Sigmoid colon (tissue), 7 donors: ENCODE measurements around the gene RELB. TPM values are rescaled to one million over a fixed set of nuclear protein-coding genes. Genes with fewer than 3 reads are reported as not detected.

Source experiments
- DNase-seq: peaks from one replicate; pipeline ENCODE4 v3.0.0-alpha.2; 2019
- H3K27ac ChIP-seq, 4 donors: fragments of 200-600 bp; sonication (generic); one replicate each; pipeline ENCODE4 v1.5.1; 2016 to 2019; ENCODE audit warnings: mild to moderate bottlenecking in 1 of 4
- H3K27me3 ChIP-seq, 3 donors: fragments of 200-600 bp; sonication (generic); one replicate each; pipeline ENCODE4 v1.5.1; 2019; ENCODE audit warnings: mild to moderate bottlenecking in 1 of 3
- H3K36me3 ChIP-seq, 4 donors: fragments of 200-600 bp; sonication (generic); one replicate each; pipeline ENCODE4 v1.5.1; 2016 to 2019
- H3K4me1 ChIP-seq, 4 donors: fragments of 200-600 bp; sonication (generic); one replicate each; pipeline ENCODE4 v1.5.1; 2017 to 2019
- H3K4me3 ChIP-seq, 4 donors: fragments of 200-600 bp; sonication (generic); one replicate each; pipeline ENCODE4 v1.5.1; 2017 to 2019; ENCODE audit warnings: mild to moderate bottlenecking in 2 of 4, moderate library complexity in 1 of 4
- H3K9me3 ChIP-seq, 4 donors: fragments of 200-600 bp in 3 of 4; sonication (generic) in 3 of 4; one replicate each; pipeline versions ENCODE4 v1.5.1 to v1.6.1; 2013 to 2019
- CTCF ChIP-seq, 4 experiments: fragments of 450-650 bp in 3 of 4; fragments of 200-600 bp in 1 of 4; IDR thresholded peaks; one replicate each; pipeline ENCODE4 v1.5.1; 2016 to 2019; ENCODE audit warnings: antibody characterized with exemption in 4 of 4, mild to moderate bottlenecking in 3 of 4, moderate library complexity in 2 of 4
- EP300 ChIP-seq, 4 donors: sonication (generic); formaldehyde crosslinking; IDR thresholded peaks; one replicate each; pipeline ENCODE4 v1.6.1; 2017; ENCODE audit warnings: antibody characterized with exemption in 4 of 4
- POLR2A ChIP-seq, 2 donors: fragments of 450-650 bp; IDR thresholded peaks; one replicate each; pipeline ENCODE4 v1.6.1; 2016; ENCODE audit warnings: antibody characterized with exemption in 2 of 2, mild to moderate bottlenecking in 2 of 2, moderate library complexity in 2 of 2
- POLR2AphosphoS5 ChIP-seq, 4 donors: sonication (generic); formaldehyde crosslinking; IDR thresholded peaks; one replicate each; pipeline ENCODE4 v1.6.1; 2017; ENCODE audit warnings: antibody characterized with exemption in 4 of 4
- WGBS, 2 donors: extraction: QIAGEN DNeasy Blood & Tissue Kit; methylation state at CpG; one replicate each; pipeline ENCODE4 v1.1.7; 2013; 5-methylcytosine and 5-hydroxymethylcytosine counted together
- intact Hi-C: fragments of 100-400 bp; cut with DNase I; formaldehyde crosslinking; loops from one replicate; pipeline ENCODE4 v1.15.1; 2023
- polyA plus RNA-seq, 3 donors: library from polyadenylated mRNA; stranded (reverse); fragments of 200-250 nt; gene quantifications; one replicate each; pipeline ENCODE4 v1.2.3, GENCODE V29; 2013
- total RNA-seq, 4 donors: library from RNA; depleted of rRNA; stranded (reverse); fragments of >200 nt; gene quantifications; one replicate each; pipeline ENCODE4 v1.1.0, GENCODE V29; 2016
- donor health status: healthy with polysubstance abuse.
- donor health status: Bipolar disorder and iron deficiency.
- donor health status: healthy.

The RELB gene
- total and polyA plus RNA-seq, 7 donors: 3.2 to 50.2 (median 16.7) TPM

DNA sequence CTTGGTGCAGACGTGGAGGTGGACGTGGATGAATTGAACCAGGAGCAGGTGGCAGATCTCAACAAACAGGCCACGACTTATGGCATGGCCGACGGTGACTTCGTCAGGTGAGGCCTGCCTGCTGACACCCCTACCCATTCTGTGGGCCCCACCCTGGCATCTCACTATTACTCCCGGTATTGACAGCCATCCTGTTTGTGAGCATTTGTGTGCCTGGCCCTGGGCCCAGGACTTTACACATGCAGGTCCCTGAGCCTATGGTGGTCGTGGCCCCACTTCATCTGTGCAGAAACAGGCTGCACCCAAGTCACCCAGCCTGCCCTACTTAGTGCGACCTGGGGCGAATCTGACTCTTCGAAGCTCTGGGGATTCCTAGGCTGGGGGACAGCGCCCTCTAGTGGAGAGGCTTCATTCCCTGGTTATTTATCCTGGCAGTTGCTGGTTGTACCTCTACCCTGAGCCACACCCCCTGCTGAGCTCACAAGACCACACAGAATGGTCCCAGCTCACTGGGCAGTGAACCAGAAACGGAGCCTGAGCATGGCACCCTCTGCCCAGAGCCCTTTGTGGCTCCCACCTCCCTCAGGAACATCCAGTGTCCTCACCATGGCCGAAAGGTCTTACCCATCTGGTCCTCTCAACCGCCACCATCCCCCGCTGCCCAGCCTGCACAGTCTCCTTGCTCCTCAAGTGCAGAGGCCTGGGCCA, 58.1 kb downstream of the RELB start:
- no peaks in the 10 kb centered on the region for H3K9me3 ChIP-seq
- 47 to 62% methylated on average over 16 of the region's 16 CpGs for WGBS, 2 donors
- intact Hi-C loops: no loop called here

DNA sequence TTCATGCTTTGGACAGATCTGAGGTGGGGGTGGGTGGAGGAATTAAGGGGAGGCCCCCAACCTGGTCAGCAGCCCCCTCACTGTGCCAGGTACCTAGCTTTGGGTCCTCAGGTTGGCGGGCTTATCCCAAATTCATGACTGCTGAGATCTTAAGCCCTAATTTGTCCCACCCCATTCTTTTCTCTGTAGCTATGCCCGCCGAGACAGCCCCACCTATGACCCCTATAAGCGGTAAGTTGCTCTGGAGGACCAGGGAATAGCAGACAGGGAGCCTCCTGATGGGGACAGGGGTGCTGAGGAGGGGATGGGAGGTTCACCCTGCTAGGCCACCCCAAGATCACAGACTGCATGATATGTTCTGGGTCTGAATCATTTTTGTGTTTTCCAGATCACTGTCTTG, 60.7 kb downstream of the RELB start:
- no peak overlapping the region for H3K4me3 ChIP-seq
- no peak for TF ChIP-seq POLR2A (IDR thresholded peaks at IDR 0.05)
- TF ChIP-seq EP300 (IDR thresholded peaks at IDR 0.05): no peak
- no peak for TF ChIP-seq CTCF (IDR thresholded peaks at IDR 0.05)
- TF ChIP-seq POLR2AphosphoS5 (IDR thresholded peaks at IDR 0.05): no peak
- no peak for DNase-seq
- H3K27ac ChIP-seq: no peak overlapping the region
- H3K27me3 ChIP-seq: no peaks in the 10 kb centered on the region
- no peaks in the 10 kb centered on the region for H3K4me1 ChIP-seq
- H3K36me3 ChIP-seq: peaks cover 54 to 98% (median 80%) of the 10 kb centered on the region in 4 donors
- 93 to 94% methylated on average over 4 of the region's 4 CpGs for WGBS, 2 donors
- intact Hi-C loops: no loop called here
- H3K9me3 ChIP-seq: no peaks in the 10 kb centered on the region

More for the DNA sequence above, 58.1 kb downstream of the RELB start:
- Histone ChIP-seq H3K27me3 (no peaks in the 10 kb centered on the region), H3K4me3 (no peak overlapping the region), H3K36me3 (peaks cover 73 to 99% (median 85%) of the 10 kb centered on the region in 4 donors), H3K27ac (no peak overlapping the region), H3K4me1 (no peaks in the 10 kb centered on the region)
- no peak for TF ChIP-seq EP300 (IDR thresholded peaks at IDR 0.05)
- TF ChIP-seq POLR2A (IDR thresholded peaks at IDR 0.05): no peak
- TF ChIP-seq POLR2AphosphoS5 (IDR thresholded peaks at IDR 0.05): no peak
- peak; percentile 17 to 90 (median 72) for TF ChIP-seq CTCF (IDR thresholded peaks at IDR 0.05)
- peak; percentile 77 for DNase-seq

- no peaks in the 10 kb centered on the region for H3K9me3 ChIP-seq
- WGBS, 2 donors: 91 to 96% methylated on average over 85 of the region's 85 CpGs
- H3K27ac ChIP-seq: no peak overlapping the region
- H3K36me3 ChIP-seq: peaks cover 46 to 98% (median 79%) of the 10 kb centered on the region in 4 donors
- DNase-seq: no peak
- H3K4me3 ChIP-seq: no peak overlapping the region
- intact Hi-C loops: no loop called here
- H3K27me3 ChIP-seq: no peaks in the 10 kb centered on the region
- TF ChIP-seq POLR2A (IDR thresholded peaks at IDR 0.05): no peak
- H3K4me1 ChIP-seq: no peaks in the 10 kb centered on the region
Measured at GRCh38 chr19:45063851-45064801, 62.9 kb downstream of the RELB start.

GRCh38 chr19:45066921-45067661, 65.8 kb downstream of the RELB start:
- Histone ChIP-seq H3K4me3 (no peak overlapping the region), H3K27ac (no peak overlapping the region), H3K36me3 (peaks cover 47 to 96% (median 73%) of the 10 kb centered on the region in 4 donors), H3K4me1 (no peaks in the 10 kb centered on the region), H3K27me3 (no peaks in the 10 kb centered on the region), H3K9me3 (no peaks in the 10 kb centered on the region)
- intact Hi-C loops: no loop called here
- 94 to 95% methylated on average over 38 of the region's 38 CpGs for WGBS, 2 donors
- no peak for DNase-seq
- TF ChIP-seq EP300 (IDR thresholded peaks at IDR 0.05): no peak
- no peak for TF ChIP-seq POLR2AphosphoS5 (IDR thresholded peaks at IDR 0.05)
- TF ChIP-seq POLR2A (IDR thresholded peaks at IDR 0.05): no peak
- TF ChIP-seq CTCF (IDR thresholded peaks at IDR 0.05): no peak
